AG04450 (cell line): ENCODE data around the gene BLOC1S5. TPM values are rescaled to one million over a fixed set of nuclear protein-coding genes. Genes with fewer than 3 reads are reported as not detected.

Experiments used
- CTCF ChIA-PET: fragments of 300-600, 350-600 bp; formaldehyde crosslinking; extraction: SDS; loops from one replicate; lab custom pipeline; 2022; ENCODE audit warnings: antibody characterized with exemption, inconsistent platforms; lab: Charles Lee
- POLR2A ChIA-PET: fragments of 350-600 bp; formaldehyde crosslinking; extraction: SDS; loops from one replicate; lab custom pipeline; 2021; ENCODE audit warnings: antibody characterized with exemption, inconsistent platforms; lab: Yijun Ruan, JAX
- DNase-seq: peaks from one replicate; pipeline ENCODE4 v3.0.0-alpha.2; 2011; ENCODE audit warnings: low read depth, low spot score
- H3K27ac ChIP-seq: one replicate; pipeline ENCODE4 v1.5.1; 2012; ENCODE audit warnings: low read depth, low read length, control low read depth
- H3K27me3 ChIP-seq: one replicate; pipeline ENCODE4 v1.6.0; 2012; ENCODE audit warnings: low read length; ENCODE audit not compliant: control insufficient read depth, insufficient read depth
- H3K4me3 ChIP-seq: 2 replicates; pipeline ENCODE4 v1.5.1; 2011; ENCODE audit warnings: mild to moderate bottlenecking, low read depth, low read length, control low read depth
- H3K9me3 ChIP-seq: 2 replicates; pipeline ENCODE4 v1.5.1; 2012; ENCODE audit warnings: low read length; ENCODE audit not compliant: control insufficient read depth, insufficient read depth
- CTCF ChIP-seq: IDR thresholded peaks from 2 replicates; pipeline ENCODE4 v1.5.1; 2011; ENCODE audit warnings: low read depth, low read length, control low read depth, inconsistent platforms
- polyA plus RNA-seq: library from polyadenylated mRNA; depleted of rRNA; stranded (reverse); fragments of >200 nt; gene quantifications from 2 replicates; pipeline ENCODE4 v1.2.3, GENCODE V29; 2011

BLOC1S5 gene
- polyA plus RNA-seq, 1 experiment = 15.1 TPM

GRCh38 chr6:8064638-8065518 is 689 bp upstream of the BLOC1S5 start:
- H3K4me3 ChIP-seq = peak overlapping the region; percentile 47
- no peak for TF ChIP-seq CTCF
- H3K9me3 ChIP-seq = peaks cover 3% of the 10 kb centered on the region; the same call in 1 of the 2 replicates
- peak overlapping the region; percentile 59 for H3K27ac ChIP-seq
- H3K27me3 ChIP-seq = no peaks in the 10 kb centered on the region
- ChIA-PET CTCF (interaction anchor here (0.7 to 2.8 kb wide), 6 partner anchors 9 to 342 kb away, joined by 3 to 10 read pairs (median 4); no protein-coding TSS in a partner anchor), POLR2A (no interaction called here)
- no peak for DNase-seq

- no peak for TF ChIP-seq CTCF
- POLR2A ChIA-PET = no interaction called here
- H3K9me3 ChIP-seq = peaks cover 3% of the 10 kb centered on the region; the same call in 1 of the 2 replicates
- no peaks in the 10 kb centered on the region for H3K27me3 ChIP-seq
- CTCF ChIA-PET = no interaction called here
- H3K27ac ChIP-seq = no peak overlapping the region
- no peak overlapping the region for H3K4me3 ChIP-seq
- no peak for DNase-seq
These were observed 2.5 kb downstream of the BLOC1S5 start for GRCh38 chr6:8061736-8062135.

GRCh38 chr6:8060346-8060745 is 3.8 kb downstream of the BLOC1S5 start:
- Histone ChIP-seq H3K27me3 (no peaks in the 10 kb centered on the region), H3K4me3 (no peak overlapping the region), H3K9me3 (peaks cover 3% of the 10 kb centered on the region; the same call in 1 of the 2 replicates), H3K27ac (no peak overlapping the region)
- TF ChIP-seq CTCF = no peak
- CTCF ChIA-PET = interaction anchor here (0.8 to 4.9 kb wide), 8 partner anchors 48 to 443 kb away, joined by 4 to 116 read pairs (median 16); no protein-coding TSS in a partner anchor
- DNase-seq = no peak
- POLR2A ChIA-PET = no interaction called here

GRCh38 chr6:8059129-8059528 is 5.1 kb downstream of the BLOC1S5 start:
- no peak overlapping the region for H3K4me3 ChIP-seq

More at GRCh38 chr6:8059129-8059528, 5.1 kb downstream of the BLOC1S5 start:
- ChIA-PET POLR2A (no interaction called here), CTCF (interaction anchor here (0.6 to 4.9 kb wide), 41 partner anchors 11 to 784 kb away, joined by 3 to 116 read pairs (median 5); partner anchors contain the start of genes BMP6 and SNRNP48)
- no peak for DNase-seq
- no peak overlapping the region for H3K27ac ChIP-seq
- peak; percentile 37 for TF ChIP-seq CTCF
- peaks cover 3% of the 10 kb centered on the region; the same call in 1 of the 2 replicates for H3K9me3 ChIP-seq
- no peaks in the 10 kb centered on the region for H3K27me3 ChIP-seq
